Left ventricle myocardium inferior (tissue), 1 donor: ENCODE data around the gene BPGM. TPM values are rescaled to one million over a fixed set of nuclear protein-coding genes. Genes with fewer than 3 reads are reported as not detected.
A peak's percentile ranks its signal among the peaks of the same experiment; 100 is the strongest.

Experiments used
- DNase-seq: peaks from one replicate; pipeline ENCODE4 v3.0.0-alpha.2; 2020
- H3K27ac ChIP-seq: fragments of 200-600 bp; replicated peaks from 2 replicates; pipeline ENCODE4 v1.8.0; 2021
- H3K27me3 ChIP-seq: fragments of 200-600 bp; 2 replicates; pipeline ENCODE4 v1.8.0; 2021; ENCODE audit warnings: low read depth
- H3K36me3 ChIP-seq: fragments of 200-600 bp; 2 replicates; pipeline ENCODE4 v1.8.0; 2021
- H3K4me1 ChIP-seq: fragments of 200-600 bp; 2 replicates; pipeline ENCODE4 v1.8.0; 2021
- H3K4me3 ChIP-seq: fragments of 200-600 bp; 2 replicates; pipeline ENCODE4 v1.8.0; 2021; ENCODE audit warnings: mild to moderate bottlenecking, moderate library complexity
- H3K9me3 ChIP-seq: fragments of 200-600 bp; replicated peaks from 2 replicates; pipeline ENCODE4 v1.8.0; 2021
- CTCF ChIP-seq: fragments of 200-600 bp; IDR thresholded peaks from 2 replicates; pipeline ENCODE4 v1.8.0; 2021; ENCODE audit warnings: antibody characterized with exemption, mild to moderate bottlenecking, borderline replicate concordance
- intact Hi-C: fragments of 100-400 bp; cut with micrococcal nuclease; formaldehyde crosslinking; loops from one replicate; pipeline ENCODE4 v1.11.0; 2022
- total RNA-seq: library from RNA; stranded (reverse); fragmentation: NEBNext Ultra II Directional; extraction: Animal tissue kit (Norgen Biotek cat#: 25700); gene quantifications from one replicate; pipeline ENCODE4 v1.2.1, GENCODE V29; 2021
- donor health status: DM: no; HTN: yes; CAD: no; lungs with severe emphysema.

The BPGM gene
- total RNA-seq, 1 donor from 2014 or later = 13.9 TPM

GRCh38 chr7:134669388-134669787 lies 22.7 kb downstream of the BPGM start:
- TF ChIP-seq CTCF = no peak
- H3K27ac ChIP-seq = no peak overlapping the region
- H3K4me1 ChIP-seq = peaks cover 15% of the 10 kb centered on the region
- DNase-seq = no peak
- no peak overlapping the region for H3K4me3 ChIP-seq
- intact Hi-C loops = no loop called here
- H3K36me3 ChIP-seq = peaks cover 4% of the 10 kb centered on the region
- H3K9me3 ChIP-seq = peaks cover 4% of the 10 kb centered on the region
- H3K27me3 ChIP-seq = no peaks in the 10 kb centered on the region

- no peak overlapping the region for H3K4me3 ChIP-seq
- intact Hi-C loops = no loop called here
- H3K27ac ChIP-seq = peak overlapping the region; percentile 4
- no peaks in the 10 kb centered on the region for H3K27me3 ChIP-seq
- H3K36me3 ChIP-seq = peaks cover 7% of the 10 kb centered on the region
- no peak for TF ChIP-seq CTCF
- H3K9me3 ChIP-seq = peaks cover 8% of the 10 kb centered on the region
- peaks cover 15% of the 10 kb centered on the region for H3K4me1 ChIP-seq
- no peak for DNase-seq
Measured at GRCh38 chr7:134669845-134670373, 23.3 kb downstream of the BPGM start.

GRCh38 chr7:134671609-134672008 lies 25.0 kb downstream of the BPGM start:
- TF ChIP-seq CTCF = no peak
- no peak for DNase-seq
- H3K4me1 ChIP-seq = peaks cover 15% of the 10 kb centered on the region
- peaks cover 8% of the 10 kb centered on the region for H3K9me3 ChIP-seq
- H3K36me3 ChIP-seq = peaks cover 7% of the 10 kb centered on the region
- intact Hi-C loops = no loop called here
- no peaks in the 10 kb centered on the region for H3K27me3 ChIP-seq
- H3K4me3 ChIP-seq = no peak overlapping the region
- H3K27ac ChIP-seq = no peak overlapping the region

DNA sequence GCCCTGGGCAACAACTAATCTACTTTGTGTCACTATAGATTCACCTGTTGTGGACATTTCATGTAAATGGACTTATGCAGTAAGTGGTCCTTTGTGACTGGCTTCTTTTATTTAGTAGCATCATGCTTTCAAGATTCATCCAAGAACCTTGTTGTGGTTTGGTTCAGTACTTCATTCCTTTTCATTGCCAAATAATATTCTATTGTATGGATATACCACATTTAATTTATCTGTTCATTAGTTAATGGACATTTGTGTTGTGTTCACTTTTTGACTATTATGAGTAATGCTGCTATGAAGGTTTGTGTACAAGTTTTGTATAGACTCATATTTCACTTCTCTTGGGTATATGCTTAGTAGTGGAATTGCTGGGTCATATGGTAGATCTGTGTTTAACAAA lies 27.8 kb downstream of the BPGM start:
- Histone ChIP-seq H3K4me1 (peaks cover 14% of the 10 kb centered on the region), H3K27ac (no peak overlapping the region), H3K9me3 (peaks cover 8% of the 10 kb centered on the region), H3K27me3 (no peaks in the 10 kb centered on the region), H3K4me3 (no peak overlapping the region), H3K36me3 (peaks cover 15% of the 10 kb centered on the region)
- intact Hi-C loops = no loop called here
- TF ChIP-seq CTCF = no peak
- no peak for DNase-seq

DNA sequence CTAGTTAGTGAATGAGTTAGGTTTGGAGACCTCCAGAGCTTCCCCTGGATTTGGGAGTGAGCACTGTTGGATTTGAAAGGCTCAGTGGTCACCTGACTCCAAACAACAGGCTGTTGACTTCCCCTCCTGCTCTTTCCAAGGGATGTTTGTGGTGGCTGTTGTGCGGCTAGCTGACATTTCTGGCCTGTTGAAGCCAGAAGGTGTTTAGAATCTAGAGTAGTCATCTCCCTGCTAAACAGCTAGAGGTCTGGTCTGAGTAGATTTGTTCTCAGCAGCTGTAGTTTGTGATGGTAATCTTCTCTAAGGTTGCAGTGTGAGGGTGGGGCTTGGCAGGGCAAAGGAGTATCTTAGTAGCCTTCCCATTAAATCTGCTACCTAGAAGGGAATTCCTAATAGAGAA lies 30.1 kb downstream of the BPGM start:
- no peak for TF ChIP-seq CTCF
- DNase-seq = no peak
- no peak overlapping the region for H3K27ac ChIP-seq
- no peak overlapping the region for H3K4me3 ChIP-seq
- intact Hi-C loops = no loop called here
- no peaks in the 10 kb centered on the region for H3K4me1 ChIP-seq
- peaks cover 8% of the 10 kb centered on the region for H3K9me3 ChIP-seq
- no peaks in the 10 kb centered on the region for H3K27me3 ChIP-seq
- H3K36me3 ChIP-seq = peaks cover 25% of the 10 kb centered on the region
